ENCODE measurements around the gene FBRSL1.

- TF ChIP-seq JUN (IDR thresholded peaks at IDR 0.05; ENCODE audit: borderline replicate concordance, insufficient read depth, insufficient read length, low read depth) = no peak
- TF ChIP-seq, protein P1, sequence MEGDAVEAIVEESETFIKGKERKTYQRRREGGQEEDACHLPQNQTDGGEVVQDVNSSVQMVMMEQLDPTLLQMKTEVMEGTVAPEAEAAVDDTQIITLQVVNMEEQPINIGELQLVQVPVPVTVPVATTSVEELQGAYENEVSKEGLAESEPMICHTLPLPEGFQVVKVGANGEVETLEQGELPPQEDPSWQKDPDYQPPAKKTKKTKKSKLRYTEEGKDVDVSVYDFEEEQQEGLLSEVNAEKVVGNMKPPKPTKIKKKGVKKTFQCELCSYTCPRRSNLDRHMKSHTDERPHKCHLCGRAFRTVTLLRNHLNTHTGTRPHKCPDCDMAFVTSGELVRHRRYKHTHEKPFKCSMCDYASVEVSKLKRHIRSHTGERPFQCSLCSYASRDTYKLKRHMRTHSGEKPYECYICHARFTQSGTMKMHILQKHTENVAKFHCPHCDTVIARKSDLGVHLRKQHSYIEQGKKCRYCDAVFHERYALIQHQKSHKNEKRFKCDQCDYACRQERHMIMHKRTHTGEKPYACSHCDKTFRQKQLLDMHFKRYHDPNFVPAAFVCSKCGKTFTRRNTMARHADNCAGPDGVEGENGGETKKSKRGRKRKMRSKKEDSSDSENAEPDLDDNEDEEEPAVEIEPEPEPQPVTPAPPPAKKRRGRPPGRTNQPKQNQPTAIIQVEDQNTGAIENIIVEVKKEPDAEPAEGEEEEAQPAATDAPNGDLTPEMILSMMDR (IDR thresholded peaks at IDR 0.05; ENCODE audit: extremely low read depth in 1 of 2, insufficient read depth in 1 of 2, low read depth in 1 of 2, low read length in 2 of 2) = no peak
- no peak for TF ChIP-seq POLR2A (IDR thresholded peaks at IDR 0.05; ENCODE audit: low read depth, low read length)
- TF ChIP-seq MAX (IDR thresholded peaks at IDR 0.05; ENCODE audit: insufficient read depth, insufficient read length) = no peak
- no peak for TF ChIP-seq EZH2 (IDR thresholded peaks at IDR 0.05; ENCODE audit: borderline replicate concordance, low read depth, low read length, severe bottlenecking)
- no peak for TF ChIP-seq POLR2AphosphoS5 (IDR thresholded peaks at IDR 0.05; ENCODE audit: insufficient read depth, low read depth, low read length)
- TF ChIP-seq GATA2 (IDR thresholded peaks at IDR 0.05; ENCODE audit: insufficient read depth, insufficient read length, low read depth, low read length) = no peak
- no peak for TF ChIP-seq FOS (IDR thresholded peaks at IDR 0.05; ENCODE audit: borderline replicate concordance, insufficient read depth, low read length)
These were observed 35.0 kb upstream of the FBRSL1 start for GRCh38 chr12:132454933-132455418.
